Measurements from ENCODE around the gene SLC2A11.

DNA sequence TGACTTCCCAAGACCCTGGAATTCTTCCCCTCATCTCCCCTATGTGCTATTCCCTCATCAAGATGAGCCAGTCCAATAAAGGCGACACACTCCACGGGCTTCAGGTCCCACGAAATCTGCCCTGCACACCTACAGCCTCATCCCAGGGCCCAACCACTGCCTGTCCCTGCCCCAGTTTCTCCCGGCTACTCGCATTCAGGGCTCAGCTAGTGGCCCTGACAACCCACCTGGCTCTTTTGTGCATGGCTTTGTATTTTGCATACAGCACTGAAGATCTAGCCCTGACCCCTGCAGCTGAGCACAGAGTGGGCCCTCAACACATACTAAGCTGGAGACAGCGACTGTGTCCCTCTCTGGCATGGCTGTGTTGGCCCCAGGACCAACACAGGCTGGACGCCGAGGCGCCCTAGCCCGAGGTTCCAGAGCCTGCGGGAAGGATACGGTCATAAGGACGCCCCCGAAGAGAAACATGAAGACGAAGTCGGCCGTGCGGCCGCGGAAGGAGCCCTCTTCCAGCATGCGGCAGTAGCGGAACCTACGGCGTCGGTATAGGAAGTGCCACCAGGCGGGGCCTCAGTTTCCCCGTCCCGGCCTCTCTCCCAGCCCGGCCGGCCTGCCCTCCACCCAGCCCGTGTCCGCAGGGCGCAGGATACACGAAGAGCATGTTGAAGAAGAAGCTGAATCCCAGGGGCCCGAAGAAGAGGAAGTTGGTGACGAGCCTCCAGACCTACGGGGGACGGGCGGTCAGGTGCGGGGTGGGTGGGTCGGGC is 19.6 kb upstream of the SLC2A11 start:
- TF ChIP-seq, protein P1, sequence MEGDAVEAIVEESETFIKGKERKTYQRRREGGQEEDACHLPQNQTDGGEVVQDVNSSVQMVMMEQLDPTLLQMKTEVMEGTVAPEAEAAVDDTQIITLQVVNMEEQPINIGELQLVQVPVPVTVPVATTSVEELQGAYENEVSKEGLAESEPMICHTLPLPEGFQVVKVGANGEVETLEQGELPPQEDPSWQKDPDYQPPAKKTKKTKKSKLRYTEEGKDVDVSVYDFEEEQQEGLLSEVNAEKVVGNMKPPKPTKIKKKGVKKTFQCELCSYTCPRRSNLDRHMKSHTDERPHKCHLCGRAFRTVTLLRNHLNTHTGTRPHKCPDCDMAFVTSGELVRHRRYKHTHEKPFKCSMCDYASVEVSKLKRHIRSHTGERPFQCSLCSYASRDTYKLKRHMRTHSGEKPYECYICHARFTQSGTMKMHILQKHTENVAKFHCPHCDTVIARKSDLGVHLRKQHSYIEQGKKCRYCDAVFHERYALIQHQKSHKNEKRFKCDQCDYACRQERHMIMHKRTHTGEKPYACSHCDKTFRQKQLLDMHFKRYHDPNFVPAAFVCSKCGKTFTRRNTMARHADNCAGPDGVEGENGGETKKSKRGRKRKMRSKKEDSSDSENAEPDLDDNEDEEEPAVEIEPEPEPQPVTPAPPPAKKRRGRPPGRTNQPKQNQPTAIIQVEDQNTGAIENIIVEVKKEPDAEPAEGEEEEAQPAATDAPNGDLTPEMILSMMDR (IDR thresholded peaks at IDR 0.05) = no peak
- TF ChIP-seq POLR2AphosphoS5 (IDR thresholded peaks at IDR 0.05) = no peak

All from prostate gland (tissue), 2 donors.